ENCODE data around the gene CEP350. TPM values are rescaled to one million over a fixed set of nuclear protein-coding genes. Genes with fewer than 3 reads are reported as not detected.

Gene CEP350
- polyA plus RNA-seq, 1 donor (not counting 4 experiments of a cell fraction or from before 2014, with no cell fraction given), result 12.0 TPM

- H3K9me1 ChIP-seq (ENCODE audit: control insufficient read depth, extremely low read depth, insufficient read depth, low read length), result no peaks in the 10 kb centered on the region
- H3K27me3 ChIP-seq (ENCODE audit: control insufficient read depth, extremely low read depth, insufficient read depth, low read length), result no peaks in the 10 kb centered on the region
- no peaks in the 10 kb centered on the region for H3K9me3 ChIP-seq (ENCODE audit: control insufficient read depth, low read depth, low read length)
- H3K4me3 ChIP-seq (ENCODE audit: control insufficient read depth in 2 of 3, extremely low read depth in 1 of 3, insufficient read depth in 2 of 3, low read depth in 1 of 3, low read length in 3 of 3), result no peak overlapping the region
- no peaks in the 10 kb centered on the region for H3K79me2 ChIP-seq (ENCODE audit: control insufficient read depth, insufficient read depth, low read length)
- dilution Hi-C loops (cut with MboI; ENCODE audit: extremely low pct_ligation_motif_present, low sequenced_read_pairs), result no loop called here
- DNase-seq (ENCODE audit: low read depth, low spot score) (no peak), FAIRE-seq (no peak)
- no peak overlapping the region for H3K4me2 ChIP-seq (ENCODE audit: control insufficient read depth, extremely low read depth, insufficient read depth, low read depth, low read length)
- TF ChIP-seq CTCF (optimal IDR thresholded peaks at IDR 0.05 in 1 of 3, IDR thresholded peaks at IDR 0.05 in 1 of 3, conservative IDR thresholded peaks at IDR 0.05 in 1 of 3; ENCODE audit: extremely low read depth in 1 of 3, insufficient read depth in 2 of 3, low read length in 3 of 3) (no peak), EZH2 (IDR thresholded peaks at IDR 0.05; ENCODE audit: low read length) (no peak)
- H2AFZ ChIP-seq (ENCODE audit: control insufficient read depth, low read length), result no peak overlapping the region
- H3K36me3 ChIP-seq (ENCODE audit: control insufficient read depth in 2 of 2, extremely low read depth in 1 of 2, insufficient read depth in 2 of 2, low read length in 2 of 2), result peaks cover 3 to 17% of the 10 kb centered on the region in 2 experiments
- no peaks in the 10 kb centered on the region for H3K4me1 ChIP-seq (ENCODE audit: control insufficient read depth, extremely low read depth, insufficient read depth, low read length)
- no peak overlapping the region for H3K27ac ChIP-seq (ENCODE audit: control insufficient read depth, insufficient read depth, low read length)
- no peaks in the 10 kb centered on the region for H4K20me1 ChIP-seq (ENCODE audit: control insufficient read depth, extremely low read depth, insufficient read depth, low read length)
- H3K9ac ChIP-seq (ENCODE audit: control insufficient read depth, extremely low read depth, insufficient read depth, low read length), result no peak overlapping the region
Measured at GRCh38 chr1:180097326-180097605, 142.7 kb downstream of the CEP350 start.

GRCh38 chr1:180101411-180101810 lies 146.8 kb downstream of the CEP350 start:
- dilution Hi-C loops (cut with MboI; ENCODE audit: extremely low pct_ligation_motif_present, low sequenced_read_pairs), result no loop called here
- no peaks in the 10 kb centered on the region for H3K9me3 ChIP-seq (ENCODE audit: control insufficient read depth, low read depth, low read length)
- H3K79me2 ChIP-seq (ENCODE audit: control insufficient read depth, insufficient read depth, low read length), result no peaks in the 10 kb centered on the region
- no peaks in the 10 kb centered on the region for H4K20me1 ChIP-seq (ENCODE audit: control insufficient read depth, extremely low read depth, insufficient read depth, low read length)
- H3K9ac ChIP-seq (ENCODE audit: control insufficient read depth, extremely low read depth, insufficient read depth, low read length), result no peak overlapping the region
- H3K9me1 ChIP-seq (ENCODE audit: control insufficient read depth, extremely low read depth, insufficient read depth, low read length), result no peaks in the 10 kb centered on the region
- H3K4me3 ChIP-seq (ENCODE audit: control insufficient read depth in 2 of 3, extremely low read depth in 1 of 3, insufficient read depth in 2 of 3, low read depth in 1 of 3, low read length in 3 of 3), result no peak overlapping the region
- no peaks in the 10 kb centered on the region for H3K4me1 ChIP-seq (ENCODE audit: control insufficient read depth, extremely low read depth, insufficient read depth, low read length)
- H3K27ac ChIP-seq (ENCODE audit: control insufficient read depth, insufficient read depth, low read length), result no peak overlapping the region
- no peak overlapping the region for H2AFZ ChIP-seq (ENCODE audit: control insufficient read depth, low read length)
- TF ChIP-seq CTCF (optimal IDR thresholded peaks at IDR 0.05 in 1 of 3, IDR thresholded peaks at IDR 0.05 in 1 of 3, conservative IDR thresholded peaks at IDR 0.05 in 1 of 3; ENCODE audit: extremely low read depth in 1 of 3, insufficient read depth in 2 of 3, low read length in 3 of 3), result no peak
- TF ChIP-seq EZH2 (IDR thresholded peaks at IDR 0.05; ENCODE audit: low read length), result no peak
- H3K4me2 ChIP-seq (ENCODE audit: control insufficient read depth, extremely low read depth, insufficient read depth, low read depth, low read length), result no peak overlapping the region
- DNase-seq (ENCODE audit: low read depth, low spot score) (no peak), FAIRE-seq (no peak)
- H3K36me3 ChIP-seq (ENCODE audit: control insufficient read depth in 2 of 2, extremely low read depth in 1 of 2, insufficient read depth in 2 of 2, low read length in 2 of 2), result peaks cover 0 to 6% of the 10 kb centered on the region in 2 experiments
- H3K27me3 ChIP-seq (ENCODE audit: control insufficient read depth, extremely low read depth, insufficient read depth, low read length), result no peaks in the 10 kb centered on the region

Measured in keratinocyte (primary cell).